ENCODE measurements around the gene ARL8A. TPM values are rescaled to one million over a fixed set of nuclear protein-coding genes. Genes with fewer than 3 reads are reported as not detected.
"Not testable (repeated sequence)": the region's sequence is repeated elsewhere in the genome, so short reads cannot be mapped to it uniquely, and the experiment has no call there.

Gene ARL8A
- total RNA-seq, 4 donors from 2014 or later, result 41.1 to 60.8 (median 53.6) TPM

DNA sequence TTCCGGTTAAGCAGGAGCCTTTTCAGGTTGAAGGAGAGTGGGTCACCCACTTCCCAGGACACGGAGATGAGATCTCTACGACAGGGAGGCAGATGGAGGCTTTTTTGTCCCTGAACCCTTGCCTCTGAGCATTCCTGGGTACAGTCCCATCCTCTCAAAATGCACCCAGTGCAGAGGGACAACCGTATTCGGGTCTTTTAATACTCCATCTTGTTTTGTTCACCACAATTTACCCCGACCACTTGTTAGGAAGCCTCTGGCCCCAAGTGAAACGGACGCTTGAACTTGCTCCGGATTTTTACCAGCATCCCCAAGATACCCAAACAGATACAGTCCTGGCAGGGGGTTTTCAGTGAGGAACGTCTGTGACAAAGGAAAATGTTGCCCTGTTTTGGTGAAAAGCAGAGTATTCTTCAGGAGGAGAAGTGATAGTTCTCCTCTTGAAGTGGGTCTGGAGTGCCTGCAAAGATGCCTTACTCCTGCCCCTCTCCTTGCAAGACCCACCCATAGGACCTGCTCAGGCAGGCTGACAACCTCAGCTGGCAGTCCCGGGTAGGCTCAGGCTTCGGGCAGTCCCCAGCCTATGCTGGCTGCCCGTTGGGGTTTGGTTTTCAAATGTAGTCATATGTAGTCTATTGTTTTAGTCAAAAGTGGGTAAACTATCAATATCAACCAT is 669 bp upstream of the ARL8A start:
- TF ChIP-seq CTCF (IDR thresholded peaks at IDR 0.05) (no peak), POLR2A (IDR thresholded peaks at IDR 0.05; ENCODE audit: low read depth) (no peak), POLR2AphosphoS5 (IDR thresholded peaks at IDR 0.05) (no peak), EP300 (IDR thresholded peaks at IDR 0.05) (no peak)
- no peaks in the 10 kb centered on the region for H3K36me3 ChIP-seq
- 3% methylated on average over 10 of the region's 13 CpGs for WGBS
- H3K9me3 ChIP-seq, result no peaks in the 10 kb centered on the region
- peaks cover 0 to 4% (median 0%) of the 10 kb centered on the region in 4 donors for H3K27me3 ChIP-seq
- no peak for DNase-seq (ENCODE audit: extremely low spot score)
- peaks cover 24 to 45% (median 42%) of the 10 kb centered on the region in 4 donors for H3K4me1 ChIP-seq
- peak overlapping the region; percentile 78 to 99 (median 99) for H3K4me3 ChIP-seq
- peak overlapping the region; percentile 92 to 94 (median 93) for H3K27ac ChIP-seq (replicated peaks in 1 of 4)
- intact Hi-C loops (cut with DNase I), result no loop called here

DNA sequence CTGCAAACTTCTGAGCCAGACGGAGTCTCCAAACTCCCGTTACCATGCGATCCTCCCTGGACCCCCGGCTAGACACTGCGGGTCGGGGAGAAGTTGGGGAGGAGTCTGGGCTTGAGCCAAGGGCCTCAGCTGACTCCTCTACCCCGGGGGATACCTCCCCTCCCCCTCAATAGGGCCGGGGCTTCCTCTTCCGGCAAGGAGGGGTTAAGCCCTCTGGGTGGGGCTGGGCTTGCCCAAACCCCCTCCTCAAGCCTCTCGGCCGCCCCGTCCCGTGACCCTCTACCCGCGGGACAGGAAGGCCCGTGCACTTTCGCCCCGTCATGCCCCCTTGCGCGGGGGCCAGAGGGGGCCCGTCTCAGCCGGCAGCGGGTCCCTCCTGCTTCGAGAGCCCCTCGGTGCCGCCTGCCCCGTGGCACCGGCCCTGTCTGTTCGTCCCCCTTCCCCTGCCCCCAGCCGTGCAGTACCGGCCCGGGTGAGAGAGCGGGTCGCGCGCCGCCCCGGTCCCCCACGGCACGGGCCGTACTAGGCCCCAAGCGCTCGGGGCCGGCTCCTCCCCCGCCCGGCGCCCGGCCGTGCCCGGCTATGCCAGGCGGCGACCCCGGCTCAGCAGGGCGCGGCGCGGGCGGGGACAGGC is 652 bp downstream of the ARL8A start:
- no peak for DNase-seq (ENCODE audit: extremely low spot score)
- peak overlapping the region; percentile 78 to 99 (median 99) for H3K4me3 ChIP-seq
- H3K27ac ChIP-seq (replicated peaks in 1 of 4), result peak overlapping the region; percentile 92 to 94 (median 93)
- H3K27me3 ChIP-seq, result peaks cover 0 to 4% (median 0%) of the 10 kb centered on the region in 4 donors
- H3K4me1 ChIP-seq, result peaks cover 24 to 56% (median 53%) of the 10 kb centered on the region in 4 donors
- 0% methylated on average over 14 of the region's 58 CpGs for WGBS
- TF ChIP-seq CTCF (IDR thresholded peaks at IDR 0.05), result no peak
- peaks cover 0 to 3% (median 0%) of the 10 kb centered on the region in 4 donors for H3K36me3 ChIP-seq
- intact Hi-C loops (cut with DNase I), result no loop called here
- no peaks in the 10 kb centered on the region for H3K9me3 ChIP-seq

- 7% methylated on average over 17 of the region's 17 CpGs for WGBS
- DNase-seq (ENCODE audit: extremely low spot score), result no peak
- no peak for TF ChIP-seq EP300 (IDR thresholded peaks at IDR 0.05)
- peak in 1 of 2 donors; percentile 21 for TF ChIP-seq POLR2AphosphoS5 (IDR thresholded peaks at IDR 0.05)
- peak overlapping the region; percentile 92 to 94 (median 93) for H3K27ac ChIP-seq (replicated peaks in 1 of 4)
- intact Hi-C loops (cut with DNase I), result no loop called here
- peaks cover 0 to 7% (median 1%) of the 10 kb centered on the region in 4 donors for H3K36me3 ChIP-seq
- peak overlapping the region; percentile 78 to 99 (median 99) for H3K4me3 ChIP-seq
- peaks cover 0 to 4% (median 0%) of the 10 kb centered on the region in 4 donors for H3K27me3 ChIP-seq
- H3K4me1 ChIP-seq, result peaks cover 24 to 61% (median 57%) of the 10 kb centered on the region in 4 donors
- H3K9me3 ChIP-seq, result no peaks in the 10 kb centered on the region
Measured at GRCh38 chr1:202143011-202143767, 1.3 kb downstream of the ARL8A start.

GRCh38 chr1:202141468-202141867 is 3.1 kb downstream of the ARL8A start:
- intact Hi-C loops (cut with DNase I), result not testable (repeated sequence)

DNA sequence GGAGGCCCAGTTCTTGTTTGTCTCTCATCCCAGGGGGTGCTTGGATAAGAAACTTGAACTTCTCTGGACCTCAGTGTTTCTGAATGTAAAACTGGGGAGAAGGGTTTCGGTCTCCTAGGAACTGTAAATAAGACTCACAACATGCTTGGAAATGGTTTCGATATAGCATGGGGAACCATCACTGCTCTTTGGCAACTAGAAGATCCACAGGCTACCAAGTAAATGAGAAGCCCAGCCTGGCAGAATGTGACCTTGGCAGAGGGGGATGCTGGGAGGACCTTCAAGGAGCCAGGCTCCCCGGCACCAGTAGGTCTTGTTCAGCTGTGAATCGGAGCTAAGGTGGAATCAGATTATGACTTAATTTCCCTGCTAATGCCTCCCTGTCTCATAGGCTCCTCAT is 3.7 kb downstream of the ARL8A start:
- intact Hi-C loops (cut with DNase I), result no loop called here
- Histone ChIP-seq H3K27ac (replicated peaks in 1 of 4) (peak overlapping the region in 1 of 4 donors; percentile 1), H3K4me1 (peaks cover 24 to 69% (median 58%) of the 10 kb centered on the region in 4 donors), H3K4me3 (no peak overlapping the region), H3K9me3 (no peaks in the 10 kb centered on the region), H3K36me3 (peaks cover 3 to 30% (median 24%) of the 10 kb centered on the region in 4 donors), H3K27me3 (peaks cover 0 to 4% (median 0%) of the 10 kb centered on the region in 4 donors)
- no peak for DNase-seq (ENCODE audit: extremely low spot score)
- TF ChIP-seq POLR2A (IDR thresholded peaks at IDR 0.05; ENCODE audit: low read depth) (no peak), POLR2AphosphoS5 (IDR thresholded peaks at IDR 0.05) (no peak), EP300 (IDR thresholded peaks at IDR 0.05) (no peak), CTCF (IDR thresholded peaks at IDR 0.05) (no peak)
- WGBS, result 66% methylated on average over 4 of the region's 4 CpGs

More at GRCh38 chr1:202141468-202141867, 3.1 kb downstream of the ARL8A start:
- DNase-seq (ENCODE audit: extremely low spot score); H3K9me3 ChIP-seq; H3K27me3 ChIP-seq; H3K4me3 ChIP-seq: not testable (repeated sequence)
- peaks cover 24 to 68% (median 58%) of the 10 kb centered on the region in 4 donors for H3K4me1 ChIP-seq
- 91% methylated on average over 3 of the region's 3 CpGs for WGBS
- H3K27ac ChIP-seq (replicated peaks in 1 of 4), result peak overlapping the region in 1 of 4 donors; percentile 92
- peaks cover 3 to 24% (median 18%) of the 10 kb centered on the region in 4 donors for H3K36me3 ChIP-seq
